ENCODE data around the gene MYO1B.

DNA sequence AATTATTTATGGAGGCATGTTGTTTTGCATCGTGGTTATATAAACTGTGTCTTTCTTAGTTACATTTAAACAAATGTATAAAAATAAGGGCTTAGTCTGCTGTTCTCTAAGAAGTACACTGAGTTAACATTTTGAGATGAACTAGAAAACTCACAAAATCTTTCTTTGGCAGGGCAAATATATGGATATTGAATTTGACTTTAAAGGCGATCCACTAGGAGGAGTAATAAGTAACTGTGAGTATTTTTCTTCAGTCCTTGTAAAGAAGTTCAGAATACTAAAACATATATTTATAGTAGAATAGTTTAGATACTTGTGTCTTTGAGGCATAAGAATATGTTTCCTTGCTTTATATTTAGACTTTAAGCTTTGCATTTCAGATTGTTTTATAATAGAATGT lies 104.8 kb downstream of the MYO1B start:
- TF ChIP-seq, protein P1, sequence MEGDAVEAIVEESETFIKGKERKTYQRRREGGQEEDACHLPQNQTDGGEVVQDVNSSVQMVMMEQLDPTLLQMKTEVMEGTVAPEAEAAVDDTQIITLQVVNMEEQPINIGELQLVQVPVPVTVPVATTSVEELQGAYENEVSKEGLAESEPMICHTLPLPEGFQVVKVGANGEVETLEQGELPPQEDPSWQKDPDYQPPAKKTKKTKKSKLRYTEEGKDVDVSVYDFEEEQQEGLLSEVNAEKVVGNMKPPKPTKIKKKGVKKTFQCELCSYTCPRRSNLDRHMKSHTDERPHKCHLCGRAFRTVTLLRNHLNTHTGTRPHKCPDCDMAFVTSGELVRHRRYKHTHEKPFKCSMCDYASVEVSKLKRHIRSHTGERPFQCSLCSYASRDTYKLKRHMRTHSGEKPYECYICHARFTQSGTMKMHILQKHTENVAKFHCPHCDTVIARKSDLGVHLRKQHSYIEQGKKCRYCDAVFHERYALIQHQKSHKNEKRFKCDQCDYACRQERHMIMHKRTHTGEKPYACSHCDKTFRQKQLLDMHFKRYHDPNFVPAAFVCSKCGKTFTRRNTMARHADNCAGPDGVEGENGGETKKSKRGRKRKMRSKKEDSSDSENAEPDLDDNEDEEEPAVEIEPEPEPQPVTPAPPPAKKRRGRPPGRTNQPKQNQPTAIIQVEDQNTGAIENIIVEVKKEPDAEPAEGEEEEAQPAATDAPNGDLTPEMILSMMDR (IDR thresholded peaks at IDR 0.05): no peak
- TF ChIP-seq POLR2A (IDR thresholded peaks at IDR 0.05) (no peak), EP300 (IDR thresholded peaks at IDR 0.05) (no peak)
